Transverse colon (tissue), 4 donors: ENCODE results near the gene GP2. TPM values are rescaled to one million over a fixed set of nuclear protein-coding genes. Genes with fewer than 3 reads are reported as not detected.

ENCODE experiments used
- DNase-seq: peaks from one replicate; pipeline ENCODE4 v3.0.0-alpha.2; 2019
- H3K27ac ChIP-seq, 4 donors: fragments of 200-600 bp; sonication (generic); 2 replicates each; pipeline ENCODE4 v1.5.1; 2016 to 2018; ENCODE audit warnings: inconsistent platforms in 4 of 4
- H3K27me3 ChIP-seq: fragments of 200-600 bp; sonication (generic); 2 replicates; pipeline ENCODE4 v1.5.1; 2017; ENCODE audit warnings: inconsistent platforms
- H3K36me3 ChIP-seq, 4 donors: fragments of 200-600 bp; sonication (generic); 2 replicates each; pipeline ENCODE4 v1.5.1; 2017 to 2019; ENCODE audit warnings: inconsistent platforms in 4 of 4
- H3K4me1 ChIP-seq, 4 donors: fragments of 200-600 bp; sonication (generic); 2 replicates each; pipeline ENCODE4 v1.5.1; 2017 to 2020; ENCODE audit warnings: inconsistent platforms in 4 of 4
- H3K4me3 ChIP-seq, 4 donors: fragments of 200-600 bp; sonication (generic); 1 replicate in 1 of 4; 2 replicates in 3 of 4; pipeline versions ENCODE4 v1.5.1 to v1.6.1; 2017 to 2019; ENCODE audit warnings: inconsistent platforms in 4 of 4
- H3K9me3 ChIP-seq, 2 donors: fragments of 200-600 bp; sonication (generic); 2 replicates each; pipeline ENCODE4 v1.5.1; 2017 to 2019; ENCODE audit warnings: inconsistent platforms in 2 of 2
- CTCF ChIP-seq, 5 experiments: fragments of 200-600 bp in 3 of 5; fragments of 450-650 bp in 2 of 5; sonication (generic) in 3 of 5; IDR thresholded peaks; 1 replicate in 2 of 5; 2 replicates in 3 of 5; pipeline ENCODE4 v1.5.1; 2016 to 2017; ENCODE audit warnings: antibody characterized with exemption in 5 of 5, inconsistent platforms in 3 of 5, mild to moderate bottlenecking in 2 of 5, moderate library complexity in 1 of 5
- EP300 ChIP-seq: sonication (generic); formaldehyde crosslinking; IDR thresholded peaks from one replicate; pipeline ENCODE4 v1.6.1; 2017; ENCODE audit warnings: antibody characterized with exemption, low read depth
- POLR2A ChIP-seq: fragments of 450-650 bp; IDR thresholded peaks from one replicate; pipeline ENCODE4 v1.6.1; 2016; ENCODE audit warnings: antibody characterized with exemption, mild to moderate bottlenecking, moderate library complexity
- POLR2AphosphoS5 ChIP-seq, 3 donors: sonication (generic); formaldehyde crosslinking; IDR thresholded peaks; one replicate each; pipeline ENCODE4 v1.6.1; 2016; ENCODE audit warnings: antibody characterized with exemption in 3 of 3
- WGBS, 2 donors: methylation state at CpG; one replicate each; pipeline ENCODE4 v1.1.5; 2018; ENCODE audit warnings: low coverage in 1 of 2; 5-methylcytosine and 5-hydroxymethylcytosine counted together
- in situ Hi-C, 4 donors: fragments of 200-750 bp; cut with MboI; loops; one replicate each; pipeline versions ENCODE4 v1.15.0 to v1.15.1; 2017; ENCODE audit warnings: low sequenced_read_pairs in 3 of 4, low pct_ligation_motif_present in 1 of 4, low pct_unique_long_range_greater_than_20kb in 1 of 4
- intact Hi-C: fragments of 100-400 bp; cut with DNase I; formaldehyde crosslinking; loops from one replicate; pipeline ENCODE4 v1.15.1; 2023; ENCODE audit warnings: low total_unique reads
- total RNA-seq, 4 donors: library from RNA; depleted of rRNA; stranded (reverse); fragments of >200 nt; gene quantifications; one replicate each; pipeline ENCODE4 v1.1.0, GENCODE V29; 2016

GP2 gene
- total RNA-seq, 4 donors from 2014 or later, result 1.8 to 3.0 (median 2.8) TPM

- Histone ChIP-seq H3K9me3 (no peaks in the 10 kb centered on the region), H3K27ac (no peak overlapping the region), H3K27me3 (no peaks in the 10 kb centered on the region), H3K4me3 (no peak overlapping the region), H3K4me1 (no peaks in the 10 kb centered on the region), H3K36me3 (no peaks in the 10 kb centered on the region)
- in situ Hi-C loops (loop anchor here in 2 of 4 donors (10.0 kb wide), 1 partner anchor 398 kb away; no protein-coding TSS in a partner anchor), intact Hi-C loops (loop anchor here (10.0 kb wide), 1 partner anchor 398 kb away; no protein-coding TSS in a partner anchor)
- WGBS, 2 donors, result 67 to 81% methylated on average over 4 to 5 of the region's 5 CpGs
- TF ChIP-seq EP300 (no peak), CTCF (IDR thresholded peaks at IDR 0.05) (no peak), POLR2AphosphoS5 (IDR thresholded peaks at IDR 0.05) (no peak), POLR2A (no peak)
- no peak for DNase-seq
Observed at GRCh38 chr16:20302389-20302788, 24.9 kb downstream of the GP2 start.

GRCh38 chr16:20301840-20302239, 25.5 kb downstream of the GP2 start:
- H3K4me3 ChIP-seq, result no peak overlapping the region
- H3K4me1 ChIP-seq, result no peaks in the 10 kb centered on the region
- intact Hi-C loops (loop anchor here (10.0 kb wide), 1 partner anchor 397 kb away; no protein-coding TSS in a partner anchor), in situ Hi-C loops (loop anchor here in 2 of 4 donors (10.0 kb wide), 1 partner anchor 397 kb away; no protein-coding TSS in a partner anchor)
- no peaks in the 10 kb centered on the region for H3K9me3 ChIP-seq
- H3K27ac ChIP-seq, result no peak overlapping the region
- TF ChIP-seq CTCF (IDR thresholded peaks at IDR 0.05) (no peak), POLR2AphosphoS5 (IDR thresholded peaks at IDR 0.05) (no peak), POLR2A (no peak), EP300 (no peak)
- no peak for DNase-seq
- no peaks in the 10 kb centered on the region for H3K27me3 ChIP-seq
- no peaks in the 10 kb centered on the region for H3K36me3 ChIP-seq
- 75 to 78% methylated on average over 4 to 5 of the region's 5 CpGs for WGBS, 2 donors

- H3K9me3 ChIP-seq, result no peaks in the 10 kb centered on the region
- intact Hi-C loops, result loop anchor here (10.0 kb wide), 1 partner anchor 396 kb away; no protein-coding TSS in a partner anchor
- 15% methylated on average over 16 of the region's 16 CpGs; no CpG with 5 or more reads in 1 of the 2 donors for WGBS, 2 donors
- peak; percentile 43 for DNase-seq
- in situ Hi-C loops, result loop anchor here in 2 of 4 donors (10.0 kb wide), 1 partner anchor 396 kb away; no protein-coding TSS in a partner anchor
- H3K4me1 ChIP-seq, result no peaks in the 10 kb centered on the region
- H3K27ac ChIP-seq, result no peak overlapping the region
- TF ChIP-seq CTCF (IDR thresholded peaks at IDR 0.05) (peak; percentile 41 to 67 (median 65)), POLR2A (no peak)
- no peaks in the 10 kb centered on the region for H3K27me3 ChIP-seq
- no peak overlapping the region for H3K4me3 ChIP-seq
- no peaks in the 10 kb centered on the region for H3K36me3 ChIP-seq
Observed at GRCh38 chr16:20300312-20301097, 26.8 kb downstream of the GP2 start.

- no peak for DNase-seq
- intact Hi-C loops (no loop called here), in situ Hi-C loops (no loop called here)
- Histone ChIP-seq H3K36me3 (no peaks in the 10 kb centered on the region), H3K27me3 (no peaks in the 10 kb centered on the region), H3K9me3 (no peaks in the 10 kb centered on the region), H3K4me3 (no peak overlapping the region), H3K4me1 (no peaks in the 10 kb centered on the region), H3K27ac (no peak overlapping the region)
- no peak for TF ChIP-seq POLR2A
- no peak for TF ChIP-seq POLR2AphosphoS5 (IDR thresholded peaks at IDR 0.05)
- TF ChIP-seq CTCF (IDR thresholded peaks at IDR 0.05), result no peak
- TF ChIP-seq EP300, result no peak
- 76 to 90% methylated on average over 5 of the region's 5 CpGs for WGBS, 2 donors
Observed at GRCh38 chr16:20298452-20298851, 28.9 kb downstream of the GP2 start.
